LNCaP clone FGC (cell line): ENCODE results near the gene MED25.
A peak's percentile ranks its signal among the peaks of the same experiment; 100 is the strongest.

Source experiments
- DNase-seq: peaks from one replicate; pipeline ENCODE4 v3.0.0-alpha.2; 2011; ENCODE audit warnings: low read depth
- H3K4me3 ChIP-seq: 2 replicates; pipeline ENCODE4 v1.5.1; 2011; ENCODE audit warnings: mild to moderate bottlenecking, low read depth, low read length, control low read depth
- TF ChIP-seq, protein P1 (sequence below): IDR thresholded peaks from 2 replicates; pipeline ENCODE4 v1.5.1; 2012; ENCODE audit warnings: mild to moderate bottlenecking; ENCODE audit not compliant: control insufficient read depth, insufficient read depth; ENCODE audit errors: extremely low read depth

The MED25 gene

DNA sequence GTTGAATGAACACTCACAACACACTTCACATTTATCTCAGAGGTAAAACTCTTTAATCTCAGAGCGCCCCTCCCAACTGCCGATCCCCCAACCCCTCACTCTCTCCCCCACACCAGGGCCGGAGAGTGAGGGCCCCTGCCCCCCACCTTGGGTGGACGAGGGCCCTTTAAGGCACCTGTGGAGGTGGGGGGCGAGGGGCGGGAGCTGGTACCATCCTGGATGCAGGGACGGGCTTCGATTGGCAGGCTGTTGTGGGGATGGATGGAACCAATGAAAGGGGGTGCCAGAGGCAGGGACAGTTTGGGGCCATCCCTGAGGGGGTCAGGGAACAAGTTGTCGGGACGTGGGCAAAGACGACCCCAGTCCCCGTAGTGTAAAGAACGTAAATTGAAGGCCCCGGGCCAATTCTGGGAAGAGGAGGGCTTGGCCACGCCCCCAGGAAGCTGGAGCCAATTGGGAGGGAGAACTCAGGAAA is 51.0 kb downstream of the MED25 start:
- no peak for DNase-seq
- TF ChIP-seq, protein P1, sequence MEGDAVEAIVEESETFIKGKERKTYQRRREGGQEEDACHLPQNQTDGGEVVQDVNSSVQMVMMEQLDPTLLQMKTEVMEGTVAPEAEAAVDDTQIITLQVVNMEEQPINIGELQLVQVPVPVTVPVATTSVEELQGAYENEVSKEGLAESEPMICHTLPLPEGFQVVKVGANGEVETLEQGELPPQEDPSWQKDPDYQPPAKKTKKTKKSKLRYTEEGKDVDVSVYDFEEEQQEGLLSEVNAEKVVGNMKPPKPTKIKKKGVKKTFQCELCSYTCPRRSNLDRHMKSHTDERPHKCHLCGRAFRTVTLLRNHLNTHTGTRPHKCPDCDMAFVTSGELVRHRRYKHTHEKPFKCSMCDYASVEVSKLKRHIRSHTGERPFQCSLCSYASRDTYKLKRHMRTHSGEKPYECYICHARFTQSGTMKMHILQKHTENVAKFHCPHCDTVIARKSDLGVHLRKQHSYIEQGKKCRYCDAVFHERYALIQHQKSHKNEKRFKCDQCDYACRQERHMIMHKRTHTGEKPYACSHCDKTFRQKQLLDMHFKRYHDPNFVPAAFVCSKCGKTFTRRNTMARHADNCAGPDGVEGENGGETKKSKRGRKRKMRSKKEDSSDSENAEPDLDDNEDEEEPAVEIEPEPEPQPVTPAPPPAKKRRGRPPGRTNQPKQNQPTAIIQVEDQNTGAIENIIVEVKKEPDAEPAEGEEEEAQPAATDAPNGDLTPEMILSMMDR = no peak
- H3K4me3 ChIP-seq = peak overlapping the region; percentile 42

DNA sequence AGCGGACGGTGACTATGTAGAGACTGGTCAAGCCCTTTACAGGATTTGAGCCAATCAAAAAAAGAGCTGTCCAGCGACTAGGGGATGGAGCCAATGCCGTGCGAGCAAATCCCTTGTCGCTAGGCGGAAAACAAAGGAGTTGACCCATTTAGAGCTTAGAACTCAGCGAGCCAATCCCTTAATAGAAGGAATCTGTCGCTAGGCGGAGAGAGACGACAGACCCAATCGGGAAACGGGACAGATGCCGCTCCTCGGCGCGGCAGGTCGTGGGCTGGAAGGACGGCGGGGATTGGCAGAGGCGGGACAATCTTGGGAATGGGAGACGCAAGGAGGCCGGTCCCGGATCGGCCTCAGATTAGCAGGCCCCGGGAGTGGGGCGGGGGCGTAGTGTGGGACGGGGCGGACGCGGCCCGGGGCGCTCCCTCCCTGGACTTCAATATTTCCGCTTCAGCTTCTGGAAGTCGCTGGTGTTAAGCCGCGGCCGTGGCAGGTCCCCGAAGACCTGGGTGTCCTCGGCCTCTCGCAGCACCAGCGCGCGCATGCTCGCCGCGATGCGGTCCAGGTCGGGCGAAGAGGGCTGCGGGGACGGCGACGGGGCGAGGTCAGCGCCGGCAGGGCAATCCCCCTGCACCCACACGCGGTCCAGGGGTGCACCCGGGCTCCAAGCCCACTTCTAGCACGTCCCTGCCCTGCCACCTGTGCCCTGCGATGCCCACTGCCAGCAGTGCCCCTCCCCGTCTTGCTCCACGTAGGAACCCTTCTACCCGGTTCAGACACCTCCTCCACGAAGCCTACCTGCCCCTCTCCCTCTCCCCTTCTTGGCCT is 51.6 kb downstream of the MED25 start:
- TF ChIP-seq, protein P1 = no peak
- peak; percentile 100 for DNase-seq
- peak overlapping the region; percentile 57 for H3K4me3 ChIP-seq

DNA sequence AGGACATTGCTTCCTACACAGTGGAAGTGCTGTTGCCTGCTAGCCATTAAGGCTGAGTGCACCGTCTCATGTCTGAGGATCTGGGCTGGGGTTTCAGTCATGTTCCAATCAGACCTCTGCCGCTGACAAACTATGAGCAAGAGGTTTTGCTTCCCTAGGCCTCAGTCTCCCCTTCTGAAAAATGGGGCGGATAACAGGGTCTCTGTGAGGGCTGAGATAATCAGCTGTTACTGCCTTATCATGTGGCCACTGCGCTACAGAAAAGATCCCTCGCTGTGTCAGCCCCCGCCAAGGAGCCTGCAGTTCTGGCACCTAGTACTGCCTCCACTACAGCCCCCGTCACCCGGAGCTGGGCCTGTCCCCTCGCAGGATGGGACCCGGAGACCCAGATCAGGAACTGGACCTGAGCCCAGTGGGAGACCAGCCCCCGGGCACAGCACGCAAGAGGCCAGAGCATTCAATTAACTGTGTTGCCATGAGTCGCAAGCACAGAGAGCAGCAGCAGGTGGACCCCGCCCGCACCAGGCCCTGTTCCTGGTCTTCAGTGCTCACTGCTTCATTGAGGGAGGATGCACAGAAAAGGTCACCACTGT is 52.3 kb downstream of the MED25 start:
- no peak for DNase-seq
- TF ChIP-seq, protein P1 = no peak
- H3K4me3 ChIP-seq = peak overlapping the region; percentile 57

DNA sequence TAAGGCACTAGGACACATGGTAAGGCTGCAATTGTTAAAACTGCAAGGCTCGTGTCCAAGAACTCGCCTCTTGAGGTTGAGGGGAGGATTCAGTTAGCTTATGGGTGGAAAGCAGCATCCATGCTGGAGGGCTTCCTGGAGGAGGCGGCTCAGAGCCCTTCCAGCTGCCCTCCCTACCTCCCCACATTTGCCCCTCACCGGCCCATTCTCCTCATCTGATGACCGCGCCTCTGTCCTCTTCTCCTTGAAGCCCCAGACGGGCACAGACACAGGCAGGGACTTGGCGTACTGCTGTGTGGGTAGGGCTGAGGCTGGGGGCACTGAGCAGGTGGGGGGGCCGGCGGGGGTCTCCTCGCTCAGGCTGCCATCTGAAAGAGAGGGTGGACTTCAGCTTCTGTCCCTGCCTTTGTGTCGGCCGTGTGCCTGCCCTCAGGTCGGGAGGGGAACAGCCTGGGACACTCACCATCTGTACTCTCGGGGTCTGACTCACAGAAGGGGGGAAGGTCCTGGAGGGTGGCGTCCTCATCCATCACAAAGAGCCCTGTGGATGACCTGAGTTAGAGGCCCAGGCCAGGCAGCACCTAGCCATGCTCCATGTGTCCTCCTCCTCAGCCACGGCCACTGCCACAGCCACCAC is 53.4 kb downstream of the MED25 start:
- no peak for DNase-seq
- H3K4me3 ChIP-seq = no peak overlapping the region
- TF ChIP-seq, protein P1 = no peak

DNA sequence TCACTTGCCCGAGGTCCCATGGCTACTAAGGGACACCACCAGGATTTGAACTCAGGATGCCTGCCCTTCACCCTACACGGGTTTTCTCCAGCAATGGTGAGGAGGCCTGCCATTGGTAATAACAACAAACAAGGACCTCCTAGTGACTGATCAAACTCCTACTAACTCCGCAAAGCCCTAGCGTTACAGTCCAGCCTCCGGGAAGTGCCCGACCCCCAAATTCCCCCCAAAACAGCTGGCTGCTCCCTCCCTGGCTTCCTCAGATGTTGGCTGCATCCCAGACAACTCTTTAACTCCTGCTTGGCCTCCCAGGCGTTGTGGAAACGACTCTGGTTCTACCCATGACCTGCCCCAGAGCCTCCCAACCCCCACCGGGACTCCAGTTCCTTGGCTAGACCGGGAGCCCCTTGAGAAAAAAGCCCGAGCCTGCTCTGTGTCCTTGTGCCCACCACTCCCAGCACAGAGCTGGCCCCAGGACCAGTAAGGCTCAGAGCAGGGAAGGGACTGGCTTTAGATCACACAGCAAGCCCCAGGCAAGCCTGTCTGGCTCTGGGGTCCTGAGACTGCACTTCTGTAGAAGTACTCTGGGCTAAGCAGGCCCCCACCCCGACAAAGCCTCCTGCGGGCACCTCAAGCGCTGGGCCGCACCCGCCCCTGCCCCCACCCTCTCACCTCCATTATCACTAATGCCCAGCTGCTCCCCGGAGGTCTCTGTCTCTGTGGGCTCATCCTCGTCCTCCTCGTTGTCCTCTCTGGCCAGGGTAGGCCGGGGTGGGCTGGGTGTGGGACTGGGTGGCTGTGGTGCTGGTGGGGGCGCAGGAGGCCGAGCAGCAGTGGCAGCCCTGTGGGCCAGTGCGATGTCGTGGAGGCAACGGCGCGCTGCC is 54.4 kb downstream of the MED25 start:
- DNase-seq = no peak
- TF ChIP-seq, protein P1 = no peak

DNA sequence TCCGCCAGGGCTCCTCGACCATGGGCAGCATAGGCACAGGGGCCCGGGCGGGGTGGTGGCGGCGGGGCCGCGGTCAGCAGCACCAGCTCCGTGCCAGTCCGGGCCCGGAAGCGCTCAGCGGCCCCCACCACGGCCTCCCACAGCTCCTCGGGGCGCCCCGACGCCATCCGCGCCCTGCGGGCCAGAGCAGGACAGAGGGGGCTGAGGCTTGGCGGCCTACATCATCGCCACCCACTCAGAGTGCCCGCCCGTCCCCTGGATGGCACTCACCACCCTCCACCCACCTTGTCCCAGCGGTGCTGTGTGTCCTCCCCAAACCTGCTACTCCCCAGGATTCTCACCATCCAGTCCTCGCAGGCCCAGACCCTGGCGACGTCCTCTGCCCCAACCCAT is 55.0 kb downstream of the MED25 start:
- DNase-seq = no peak
- TF ChIP-seq, protein P1 = no peak
- H3K4me3 ChIP-seq = no peak overlapping the region

More for the DNA sequence above, 54.4 kb downstream of the MED25 start:
- no peak overlapping the region for H3K4me3 ChIP-seq
